Measurements from ENCODE around the gene PITPNM3. TPM values are rescaled to one million over a fixed set of nuclear protein-coding genes. Genes with fewer than 3 reads are reported as not detected.

The PITPNM3 gene
- total RNA-seq, 1 experiment from 2014 or later: 0.71 TPM

DNA sequence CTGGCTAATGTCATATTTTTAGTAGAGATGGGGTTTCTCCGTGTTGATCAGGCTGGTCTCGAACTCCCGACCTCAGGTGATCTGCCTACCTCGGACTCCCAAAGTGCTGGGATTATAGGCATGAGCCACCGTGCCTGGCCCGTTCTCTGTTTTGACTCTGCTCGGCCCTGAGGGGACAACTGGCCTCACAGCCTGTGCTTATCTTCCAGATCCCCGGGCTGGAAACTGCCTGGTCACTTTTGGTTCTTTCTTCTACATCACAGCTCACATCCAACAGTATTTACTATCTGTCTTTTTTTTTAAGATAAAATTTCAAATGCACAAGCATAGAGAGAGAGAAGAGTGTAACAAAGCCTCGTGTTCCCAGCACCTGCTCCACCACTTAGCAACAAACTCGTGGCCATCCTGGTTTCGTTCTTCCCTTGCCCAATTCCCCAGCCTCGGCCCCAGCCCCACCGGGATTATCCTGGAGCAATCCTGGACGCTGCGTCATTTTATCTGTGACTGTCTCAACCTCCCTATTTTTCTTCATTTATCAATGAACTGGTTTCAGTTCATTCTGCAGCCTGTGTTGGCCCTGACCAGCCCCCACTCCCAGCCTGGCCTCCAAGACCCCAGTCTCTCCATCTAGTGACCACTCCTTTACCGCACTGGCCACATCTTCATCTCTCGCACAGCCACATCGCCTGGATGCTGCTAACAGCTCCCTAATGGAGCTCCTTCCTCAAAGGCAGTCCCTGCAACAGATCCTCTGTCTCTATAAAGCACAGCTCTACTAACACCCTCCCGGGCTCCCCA is 91.0 kb downstream of the PITPNM3 start:
- no TSS peak for BruUV-seq (replicated peaks)
- TF ChIP-seq, protein P1, sequence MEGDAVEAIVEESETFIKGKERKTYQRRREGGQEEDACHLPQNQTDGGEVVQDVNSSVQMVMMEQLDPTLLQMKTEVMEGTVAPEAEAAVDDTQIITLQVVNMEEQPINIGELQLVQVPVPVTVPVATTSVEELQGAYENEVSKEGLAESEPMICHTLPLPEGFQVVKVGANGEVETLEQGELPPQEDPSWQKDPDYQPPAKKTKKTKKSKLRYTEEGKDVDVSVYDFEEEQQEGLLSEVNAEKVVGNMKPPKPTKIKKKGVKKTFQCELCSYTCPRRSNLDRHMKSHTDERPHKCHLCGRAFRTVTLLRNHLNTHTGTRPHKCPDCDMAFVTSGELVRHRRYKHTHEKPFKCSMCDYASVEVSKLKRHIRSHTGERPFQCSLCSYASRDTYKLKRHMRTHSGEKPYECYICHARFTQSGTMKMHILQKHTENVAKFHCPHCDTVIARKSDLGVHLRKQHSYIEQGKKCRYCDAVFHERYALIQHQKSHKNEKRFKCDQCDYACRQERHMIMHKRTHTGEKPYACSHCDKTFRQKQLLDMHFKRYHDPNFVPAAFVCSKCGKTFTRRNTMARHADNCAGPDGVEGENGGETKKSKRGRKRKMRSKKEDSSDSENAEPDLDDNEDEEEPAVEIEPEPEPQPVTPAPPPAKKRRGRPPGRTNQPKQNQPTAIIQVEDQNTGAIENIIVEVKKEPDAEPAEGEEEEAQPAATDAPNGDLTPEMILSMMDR (conservative IDR thresholded peaks at IDR 0.05; ENCODE audit: low read depth, low read length): no peak
- no peak for TF ChIP-seq EZH2 (IDR thresholded peaks at IDR 0.05; ENCODE audit: borderline replicate concordance, low read depth, low read length, poor library complexity, severe bottlenecking)
- H3K9me3 ChIP-seq (ENCODE audit: low read depth, low read length, poor library complexity, severe bottlenecking): no peaks in the 10 kb centered on the region
- H3K27me3 ChIP-seq (replicated peaks; ENCODE audit: insufficient read depth, low read depth, low read length, poor library complexity): no peaks in the 10 kb centered on the region
- POLR2A ChIA-PET (ENCODE audit: low non-redundant PET): no interaction called here
- no peak overlapping the region for H3K4me3 ChIP-seq (ENCODE audit: low read depth, low read length, poor library complexity, severe bottlenecking)
- no peak overlapping the region for H3K27ac ChIP-seq (ENCODE audit: low read depth, low read length, poor library complexity, severe bottlenecking)
- H3K4me1 ChIP-seq (ENCODE audit: insufficient read depth, low read length, poor library complexity, severe bottlenecking): no peaks in the 10 kb centered on the region
- no peaks in the 10 kb centered on the region for H3K36me3 ChIP-seq (ENCODE audit: insufficient read depth, low read length, poor library complexity, severe bottlenecking)
- CTCF ChIA-PET: no interaction called here
- DNase-seq (ENCODE audit: low spot score): no peak
- intact Hi-C loops (cut with micrococcal nuclease; ENCODE audit: unreplicated experiment): no loop called here

GRCh38 chr17:6464446-6465041 is 91.8 kb downstream of the PITPNM3 start:
- H3K4me1 ChIP-seq (ENCODE audit: insufficient read depth, low read length, poor library complexity, severe bottlenecking): no peaks in the 10 kb centered on the region
- ChIA-PET POLR2A (ENCODE audit: low non-redundant PET) (no interaction called here), CTCF (no interaction called here)
- TF ChIP-seq EZH2 (IDR thresholded peaks at IDR 0.05; ENCODE audit: borderline replicate concordance, low read depth, low read length, poor library complexity, severe bottlenecking): no peak
- TF ChIP-seq, protein P1 (conservative IDR thresholded peaks at IDR 0.05; ENCODE audit: low read depth, low read length): no peak
- no peak for DNase-seq (ENCODE audit: low spot score)
- H3K9me3 ChIP-seq (ENCODE audit: low read depth, low read length, poor library complexity, severe bottlenecking): no peaks in the 10 kb centered on the region
- no TSS peak for BruUV-seq (replicated peaks)
- H3K27ac ChIP-seq (ENCODE audit: low read depth, low read length, poor library complexity, severe bottlenecking): no peak overlapping the region
- intact Hi-C loops (cut with micrococcal nuclease; ENCODE audit: unreplicated experiment): no loop called here
- H3K27me3 ChIP-seq (replicated peaks; ENCODE audit: insufficient read depth, low read depth, low read length, poor library complexity): no peaks in the 10 kb centered on the region
- H3K4me3 ChIP-seq (ENCODE audit: low read depth, low read length, poor library complexity, severe bottlenecking): no peak overlapping the region
- H3K36me3 ChIP-seq (ENCODE audit: insufficient read depth, low read length, poor library complexity, severe bottlenecking): no peaks in the 10 kb centered on the region

- no peak for DNase-seq (ENCODE audit: low spot score)
- POLR2A ChIA-PET (ENCODE audit: low non-redundant PET): no interaction called here
Measured at GRCh38 chr17:6463616-6464445, 92.5 kb downstream of the PITPNM3 start.

More at GRCh38 chr17:6463616-6464445, 92.5 kb downstream of the PITPNM3 start:
- TF ChIP-seq, protein P1 (conservative IDR thresholded peaks at IDR 0.05; ENCODE audit: low read depth, low read length): no peak
- TF ChIP-seq EZH2 (IDR thresholded peaks at IDR 0.05; ENCODE audit: borderline replicate concordance, low read depth, low read length, poor library complexity, severe bottlenecking): no peak
- CTCF ChIA-PET: no interaction called here
- intact Hi-C loops (cut with micrococcal nuclease; ENCODE audit: unreplicated experiment): no loop called here
- no peaks in the 10 kb centered on the region for H3K36me3 ChIP-seq (ENCODE audit: insufficient read depth, low read length, poor library complexity, severe bottlenecking)
- H3K27me3 ChIP-seq (replicated peaks; ENCODE audit: insufficient read depth, low read depth, low read length, poor library complexity): no peaks in the 10 kb centered on the region
- no peak overlapping the region for H3K27ac ChIP-seq (ENCODE audit: low read depth, low read length, poor library complexity, severe bottlenecking)
- H3K9me3 ChIP-seq (ENCODE audit: low read depth, low read length, poor library complexity, severe bottlenecking): no peaks in the 10 kb centered on the region
- no peaks in the 10 kb centered on the region for H3K4me1 ChIP-seq (ENCODE audit: insufficient read depth, low read length, poor library complexity, severe bottlenecking)
- no peak overlapping the region for H3K4me3 ChIP-seq (ENCODE audit: low read depth, low read length, poor library complexity, severe bottlenecking)
- BruUV-seq (replicated peaks): no TSS peak

All from A673 (cell line).